HG03457 (cell line): ENCODE results near the gene CITED2.

Experiments used
- ATAC-seq: cut with Tn5 transposase; IDR thresholded peaks from one replicate; pipeline ENCODE4 v1.9.1; 2021; ENCODE audit warnings: moderate number of reproducible peaks; ENCODE audit not compliant: unreplicated experiment

CITED2 gene

GRCh38 chr6:139334806-139335446 lies 39.5 kb downstream of the CITED2 start:
- no peak for ATAC-seq

DNA sequence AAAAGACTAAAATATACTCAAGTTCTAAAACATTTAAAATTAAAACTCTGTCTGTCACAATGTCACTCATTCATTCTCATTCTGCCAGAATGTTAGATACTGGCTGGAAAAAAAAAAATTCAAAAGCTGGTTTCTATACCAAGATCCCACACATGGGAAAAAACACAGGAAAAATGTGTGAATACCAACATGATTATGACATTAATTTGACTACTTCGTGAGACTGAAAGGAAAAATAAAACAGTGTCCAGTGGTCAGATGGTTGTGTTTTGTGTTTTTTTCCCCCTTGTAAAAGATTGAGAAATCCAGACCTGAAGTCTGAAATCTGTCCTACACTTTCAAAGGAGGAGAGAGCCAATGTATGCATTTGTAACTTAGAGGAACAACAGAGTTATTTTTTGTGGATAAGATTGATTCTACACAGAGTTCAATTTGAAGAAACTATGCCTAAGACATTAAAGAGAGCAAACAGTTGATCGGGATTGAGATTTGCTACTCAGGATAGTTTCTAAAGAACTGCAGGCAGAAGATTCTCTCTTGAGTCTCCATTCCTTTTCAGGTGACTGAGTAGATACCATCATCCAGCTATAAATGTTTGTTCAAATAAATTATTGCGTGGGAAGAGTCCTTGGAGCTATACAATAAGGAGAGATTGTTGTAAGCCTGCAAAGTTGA lies 43.5 kb downstream of the CITED2 start:
- no peak for ATAC-seq

DNA sequence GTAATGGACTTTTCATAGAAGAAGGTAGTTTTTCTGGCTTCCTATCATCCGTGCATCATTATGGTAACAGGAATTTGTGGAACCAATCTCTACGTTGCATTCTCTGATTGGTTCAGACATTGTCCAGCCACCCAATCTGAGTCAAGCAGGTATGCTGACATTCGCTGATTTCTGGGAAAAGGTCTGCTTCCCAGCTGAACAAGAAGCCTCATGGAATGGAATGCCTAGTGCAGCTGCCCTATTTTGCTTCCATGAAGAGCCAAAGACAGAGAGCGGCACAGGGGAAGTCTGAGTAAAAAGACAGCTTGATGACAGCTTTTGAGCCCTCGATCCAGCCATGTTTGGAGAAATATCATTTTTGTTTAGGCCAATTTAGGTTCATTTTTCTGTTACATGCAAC lies 44.1 kb downstream of the CITED2 start:
- ATAC-seq, result no peak

- ATAC-seq, result no peak
Measured at GRCh38 chr6:139329224-139329623, 45.2 kb downstream of the CITED2 start.

- peak; percentile 44 for ATAC-seq
Measured at GRCh38 chr6:139327038-139327437, 47.4 kb downstream of the CITED2 start.

- no peak for ATAC-seq
Measured at GRCh38 chr6:139325686-139326085, 48.8 kb downstream of the CITED2 start.

DNA sequence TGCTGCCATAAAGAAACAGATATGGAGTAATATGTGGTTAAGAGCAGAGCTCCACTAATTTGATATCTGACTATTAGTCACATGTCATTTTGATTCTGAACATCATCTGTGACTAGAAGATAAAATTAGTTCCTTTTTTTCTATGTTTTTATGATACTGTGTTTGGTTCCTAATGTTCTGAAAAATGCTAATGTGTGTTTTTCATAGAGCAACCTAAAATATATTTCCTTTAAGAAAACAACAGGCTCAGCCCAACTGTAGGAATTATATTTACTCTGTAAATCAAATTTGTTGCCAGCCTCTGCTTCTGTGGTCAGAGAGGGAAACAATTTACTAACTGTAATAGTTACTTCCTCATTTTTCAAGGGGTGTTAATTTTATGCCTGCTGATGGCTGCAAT lies 49.3 kb downstream of the CITED2 start:
- ATAC-seq, result no peak

GRCh38 chr6:139324301-139324555 lies 50.2 kb downstream of the CITED2 start:
- no peak for ATAC-seq

DNA sequence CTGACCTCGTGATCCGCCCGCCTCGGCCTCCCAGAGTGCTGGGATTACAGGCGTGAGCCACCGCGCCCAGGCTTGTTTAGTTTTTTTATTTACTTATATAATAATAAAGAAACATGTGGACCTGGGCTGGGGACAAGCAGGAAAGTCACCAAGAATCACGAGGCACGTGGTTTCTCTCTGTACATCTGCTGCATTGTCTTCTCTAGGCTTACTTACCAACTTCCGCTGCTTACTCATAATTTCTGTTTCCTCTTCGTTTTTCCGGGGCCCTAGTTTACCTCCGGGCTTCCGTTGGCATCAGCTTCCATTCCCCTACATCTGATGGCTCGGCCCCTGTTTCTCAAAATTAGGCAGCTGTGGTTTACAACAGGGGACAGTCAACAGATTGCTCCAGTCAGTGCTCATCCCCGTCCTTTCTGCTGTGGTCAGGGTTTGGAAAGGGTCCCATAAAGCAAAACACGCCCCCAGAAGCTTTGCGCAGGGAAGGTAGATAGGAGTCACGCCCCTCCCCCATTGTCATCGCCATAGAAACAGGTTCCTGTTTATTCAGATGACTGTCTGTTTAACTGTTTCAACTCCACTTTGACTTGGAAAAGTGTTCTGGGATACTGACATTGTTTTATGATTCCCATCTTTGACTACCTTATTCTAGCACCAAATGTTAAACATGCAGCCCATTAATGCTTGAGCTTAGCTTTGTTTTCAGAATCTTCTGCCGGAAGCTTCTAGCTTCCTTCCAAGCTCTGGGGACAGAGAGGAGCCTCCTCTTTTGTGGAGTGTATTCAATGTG lies 50.7 kb downstream of the CITED2 start:
- no peak for ATAC-seq
